Panc1 (cell line): ENCODE results near the gene CDK14. TPM values are rescaled to one million over a fixed set of nuclear protein-coding genes. Genes with fewer than 3 reads are reported as not detected.

Experiments
- ATAC-seq: fragments of 200-7000 bp; cut with Tn5 transposase; 2 replicates; pipeline ENCODE4 v1.9.1; 2020; ENCODE audit warnings: mild to moderate bottlenecking, moderate library complexity
- BruUV-seq: library from RNA; stranded (reverse); fragments of 400-500 nt; replicated peaks from 2 replicates; lab custom pipeline; 2021; lab: Mats Ljungman, UMichigan
- CTCF ChIA-PET: fragments of 300-600 bp; sonication (Branson Sonifier 250); formaldehyde crosslinking; loops from one replicate; lab custom pipeline; 2022; ENCODE audit warnings: antibody characterized with exemption; lab: Charles Lee
- POLR2A ChIA-PET: fragments of 300-600 bp; sonication (Branson Sonifier 250); formaldehyde crosslinking; loops from one replicate; lab custom pipeline; 2022; ENCODE audit warnings: antibody characterized with exemption; lab: Charles Lee
- DNase-seq: peaks from one replicate; pipeline ENCODE4 v3.0.0-alpha.2; 2010; ENCODE audit warnings: low read depth, low spot score
- H3K27ac ChIP-seq: 2 replicates; pipeline ENCODE4 v1.5.1; 2011; ENCODE audit warnings: mild to moderate bottlenecking, low read length, inconsistent platforms
- H3K27me3 ChIP-seq: fragments of 200-500 bp; sonication (Bioruptor generic); 2 replicates; pipeline ENCODE4 v1.6.0; 2014; ENCODE audit warnings: low read length, inconsistent platforms; ENCODE audit not compliant: control insufficient read depth, insufficient read depth
- H3K36me3 ChIP-seq: fragments of 200-500 bp; sonication (Bioruptor generic); 2 replicates; pipeline ENCODE4 v1.5.1; 2014; ENCODE audit warnings: inconsistent platforms, mild to moderate bottlenecking, low read length, moderate library complexity; ENCODE audit not compliant: control insufficient read depth, insufficient read depth
- H3K4me1 ChIP-seq: 2 replicates; pipeline ENCODE4 v1.5.1; 2011; ENCODE audit warnings: inconsistent platforms, mild to moderate bottlenecking, low read length, moderate library complexity; ENCODE audit not compliant: control insufficient read depth, insufficient read depth
- H3K4me3 ChIP-seq, 2 experiments: 2 replicates each; pipeline ENCODE4 v1.5.1; 2011 to 2012; ENCODE audit warnings: low read depth in 2 of 2, low read length in 2 of 2, mild to moderate bottlenecking in 2 of 2, inconsistent platforms in 1 of 2, moderate library complexity in 1 of 2
- H3K9me3 ChIP-seq: fragments of 200-500 bp; sonication (Bioruptor generic); 2 replicates; pipeline ENCODE4 v1.5.1; 2014; ENCODE audit warnings: low read depth, mild to moderate bottlenecking, inconsistent platforms, low read length, moderate library complexity; ENCODE audit not compliant: control insufficient read depth, insufficient read depth
- POLR2AphosphoS5 ChIP-seq: IDR thresholded peaks from 2 replicates; pipeline ENCODE4 v1.6.1; 2012; ENCODE audit warnings: mild to moderate bottlenecking, low read depth, low read length, moderate library complexity
- SIN3A ChIP-seq: IDR thresholded peaks from 2 replicates; pipeline ENCODE4 v1.6.1; 2012; ENCODE audit warnings: low read depth, mild to moderate bottlenecking, low read length, moderate library complexity, borderline replicate concordance; ENCODE audit not compliant: insufficient read depth
- TCF7L2 ChIP-seq: IDR thresholded peaks from 2 replicates; pipeline ENCODE4 v1.6.1; 2011; ENCODE audit warnings: mild to moderate bottlenecking, low read depth, low read length, inconsistent platforms
- in situ Hi-C: cut with HindIII; loops from 2 replicates; pipeline ENCODE4 v1.10.0; 2016; ENCODE audit warnings: low sequenced_read_pairs, low pct_unique_long_range_greater_than_20kb
- intact Hi-C: fragments of 100-400 bp; cut with micrococcal nuclease; formaldehyde crosslinking; loops from one replicate; pipeline ENCODE4 v1.10.0; 2022; ENCODE audit not compliant: unreplicated experiment
- total RNA-seq: library from RNA; stranded (reverse); gene quantifications from one replicate; pipeline ENCODE4 v1.2.1, GENCODE V29; 2021; ENCODE audit not compliant: unreplicated experiment
- TF ChIP-seq, protein P1 (sequence below): fragments of 450-650 bp; IDR thresholded peaks from 2 replicates; pipeline ENCODE4 v1.5.1; 2017; ENCODE audit warnings: mild to moderate bottlenecking
- TF ChIP-seq, protein P2 (sequence below), 2 experiments: IDR thresholded peaks; 2 replicates each; pipeline ENCODE4 v1.6.1; 2011 to 2012; ENCODE audit warnings: low read depth in 2 of 2, control low read depth in 1 of 2, low read length in 1 of 2, mild to moderate bottlenecking in 1 of 2, moderate library complexity in 1 of 2; ENCODE audit not compliant: insufficient read depth in 1 of 2

The CDK14 gene
- total RNA-seq, 1 experiment from 2014 or later, result 3.0 TPM

DNA sequence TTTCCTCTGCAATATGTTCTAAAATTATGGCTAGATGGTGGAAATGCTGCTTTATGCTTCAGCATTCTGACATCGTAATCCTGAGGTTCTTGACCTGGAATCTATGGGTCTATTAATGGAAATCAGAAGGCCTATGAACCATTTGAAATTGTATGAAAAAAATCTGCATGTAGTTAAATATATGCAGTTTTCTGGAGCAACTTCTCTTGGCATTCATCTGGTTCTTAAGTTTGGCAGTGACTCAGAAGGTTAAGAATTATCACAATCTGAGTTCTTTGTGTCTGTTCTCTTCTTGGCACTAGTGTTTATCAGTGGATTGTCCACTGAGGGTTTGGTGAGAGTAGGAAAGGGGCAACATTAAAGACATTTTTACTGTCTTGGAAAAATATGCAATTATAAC, 597.0 kb downstream of the CDK14 start:
- no peak overlapping the region for H3K4me3 ChIP-seq
- no peaks in the 10 kb centered on the region for H3K27me3 ChIP-seq
- DNase-seq, result no peak
- no TSS peak for BruUV-seq
- TF ChIP-seq TCF7L2 (no peak), POLR2AphosphoS5 (no peak), SIN3A (no peak)
- TF ChIP-seq, protein P1, sequence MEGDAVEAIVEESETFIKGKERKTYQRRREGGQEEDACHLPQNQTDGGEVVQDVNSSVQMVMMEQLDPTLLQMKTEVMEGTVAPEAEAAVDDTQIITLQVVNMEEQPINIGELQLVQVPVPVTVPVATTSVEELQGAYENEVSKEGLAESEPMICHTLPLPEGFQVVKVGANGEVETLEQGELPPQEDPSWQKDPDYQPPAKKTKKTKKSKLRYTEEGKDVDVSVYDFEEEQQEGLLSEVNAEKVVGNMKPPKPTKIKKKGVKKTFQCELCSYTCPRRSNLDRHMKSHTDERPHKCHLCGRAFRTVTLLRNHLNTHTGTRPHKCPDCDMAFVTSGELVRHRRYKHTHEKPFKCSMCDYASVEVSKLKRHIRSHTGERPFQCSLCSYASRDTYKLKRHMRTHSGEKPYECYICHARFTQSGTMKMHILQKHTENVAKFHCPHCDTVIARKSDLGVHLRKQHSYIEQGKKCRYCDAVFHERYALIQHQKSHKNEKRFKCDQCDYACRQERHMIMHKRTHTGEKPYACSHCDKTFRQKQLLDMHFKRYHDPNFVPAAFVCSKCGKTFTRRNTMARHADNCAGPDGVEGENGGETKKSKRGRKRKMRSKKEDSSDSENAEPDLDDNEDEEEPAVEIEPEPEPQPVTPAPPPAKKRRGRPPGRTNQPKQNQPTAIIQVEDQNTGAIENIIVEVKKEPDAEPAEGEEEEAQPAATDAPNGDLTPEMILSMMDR, result no peak
- TF ChIP-seq, protein P2, sequence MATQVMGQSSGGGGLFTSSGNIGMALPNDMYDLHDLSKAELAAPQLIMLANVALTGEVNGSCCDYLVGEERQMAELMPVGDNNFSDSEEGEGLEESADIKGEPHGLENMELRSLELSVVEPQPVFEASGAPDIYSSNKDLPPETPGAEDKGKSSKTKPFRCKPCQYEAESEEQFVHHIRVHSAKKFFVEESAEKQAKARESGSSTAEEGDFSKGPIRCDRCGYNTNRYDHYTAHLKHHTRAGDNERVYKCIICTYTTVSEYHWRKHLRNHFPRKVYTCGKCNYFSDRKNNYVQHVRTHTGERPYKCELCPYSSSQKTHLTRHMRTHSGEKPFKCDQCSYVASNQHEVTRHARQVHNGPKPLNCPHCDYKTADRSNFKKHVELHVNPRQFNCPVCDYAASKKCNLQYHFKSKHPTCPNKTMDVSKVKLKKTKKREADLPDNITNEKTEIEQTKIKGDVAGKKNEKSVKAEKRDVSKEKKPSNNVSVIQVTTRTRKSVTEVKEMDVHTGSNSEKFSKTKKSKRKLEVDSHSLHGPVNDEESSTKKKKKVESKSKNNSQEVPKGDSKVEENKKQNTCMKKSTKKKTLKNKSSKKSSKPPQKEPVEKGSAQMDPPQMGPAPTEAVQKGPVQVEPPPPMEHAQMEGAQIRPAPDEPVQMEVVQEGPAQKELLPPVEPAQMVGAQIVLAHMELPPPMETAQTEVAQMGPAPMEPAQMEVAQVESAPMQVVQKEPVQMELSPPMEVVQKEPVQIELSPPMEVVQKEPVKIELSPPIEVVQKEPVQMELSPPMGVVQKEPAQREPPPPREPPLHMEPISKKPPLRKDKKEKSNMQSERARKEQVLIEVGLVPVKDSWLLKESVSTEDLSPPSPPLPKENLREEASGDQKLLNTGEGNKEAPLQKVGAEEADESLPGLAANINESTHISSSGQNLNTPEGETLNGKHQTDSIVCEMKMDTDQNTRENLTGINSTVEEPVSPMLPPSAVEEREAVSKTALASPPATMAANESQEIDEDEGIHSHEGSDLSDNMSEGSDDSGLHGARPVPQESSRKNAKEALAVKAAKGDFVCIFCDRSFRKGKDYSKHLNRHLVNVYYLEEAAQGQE (IDR thresholded peaks at IDR 0.05; ENCODE audit: insufficient read depth in 1 of 2, low read depth in 2 of 2, low read length in 1 of 2), result no peak
- intact Hi-C loops, result no loop called here
- H3K9me3 ChIP-seq, result no peaks in the 10 kb centered on the region
- CTCF ChIA-PET, result no interaction called here
- POLR2A ChIA-PET, result no interaction called here
- H3K36me3 ChIP-seq, result no peaks in the 10 kb centered on the region; the same call in 1 of the 2 replicates
- H3K4me1 ChIP-seq, result no peaks in the 10 kb centered on the region
- in situ Hi-C loops, result no loop called here
- H3K27ac ChIP-seq, result no peak overlapping the region
- no peak for ATAC-seq

DNA sequence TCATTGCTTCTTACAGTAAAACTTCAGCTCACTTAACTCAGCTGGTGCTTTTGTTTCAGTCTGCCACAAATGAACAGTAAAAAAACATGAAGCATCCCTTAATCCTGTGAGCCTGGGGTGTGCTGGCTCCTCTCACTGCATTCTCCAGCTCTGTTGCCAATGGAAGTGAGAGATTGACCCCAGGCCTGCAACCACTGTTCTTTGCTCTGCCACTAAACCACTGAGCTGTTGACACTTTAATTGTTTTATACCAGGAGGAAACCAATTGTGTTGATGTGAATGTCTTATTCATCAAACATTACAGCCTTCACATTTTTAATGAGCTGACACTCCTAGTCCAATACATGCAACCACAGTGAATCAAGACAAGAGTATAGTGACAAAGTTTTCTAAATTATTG, 598.7 kb downstream of the CDK14 start:
- in situ Hi-C loops (no loop called here), intact Hi-C loops (no loop called here)
- H3K4me1 ChIP-seq, result no peaks in the 10 kb centered on the region
- ChIA-PET POLR2A (no interaction called here), CTCF (no interaction called here)
- H3K36me3 ChIP-seq, result no peaks in the 10 kb centered on the region; the same call in 1 of the 2 replicates
- ATAC-seq (no peak), DNase-seq (no peak)
- no TSS peak for BruUV-seq
- no peaks in the 10 kb centered on the region for H3K9me3 ChIP-seq
- TF ChIP-seq, protein P1, result no peak
- TF ChIP-seq POLR2AphosphoS5, result no peak
- no peaks in the 10 kb centered on the region for H3K27me3 ChIP-seq
- H3K27ac ChIP-seq, result no peak overlapping the region
- H3K4me3 ChIP-seq, result no peak overlapping the region
